CD4-positive, alpha-beta T cell treated with Interleukin-12 subunit alpha and Interleukin-12 subunit beta, for 1 hour (primary cell): ENCODE data around the gene BCAN.

Experiments used
- DNase-seq: peaks from one replicate; pipeline ENCODE4 v3.0.0-alpha.2; 2020

The BCAN gene

DNA sequence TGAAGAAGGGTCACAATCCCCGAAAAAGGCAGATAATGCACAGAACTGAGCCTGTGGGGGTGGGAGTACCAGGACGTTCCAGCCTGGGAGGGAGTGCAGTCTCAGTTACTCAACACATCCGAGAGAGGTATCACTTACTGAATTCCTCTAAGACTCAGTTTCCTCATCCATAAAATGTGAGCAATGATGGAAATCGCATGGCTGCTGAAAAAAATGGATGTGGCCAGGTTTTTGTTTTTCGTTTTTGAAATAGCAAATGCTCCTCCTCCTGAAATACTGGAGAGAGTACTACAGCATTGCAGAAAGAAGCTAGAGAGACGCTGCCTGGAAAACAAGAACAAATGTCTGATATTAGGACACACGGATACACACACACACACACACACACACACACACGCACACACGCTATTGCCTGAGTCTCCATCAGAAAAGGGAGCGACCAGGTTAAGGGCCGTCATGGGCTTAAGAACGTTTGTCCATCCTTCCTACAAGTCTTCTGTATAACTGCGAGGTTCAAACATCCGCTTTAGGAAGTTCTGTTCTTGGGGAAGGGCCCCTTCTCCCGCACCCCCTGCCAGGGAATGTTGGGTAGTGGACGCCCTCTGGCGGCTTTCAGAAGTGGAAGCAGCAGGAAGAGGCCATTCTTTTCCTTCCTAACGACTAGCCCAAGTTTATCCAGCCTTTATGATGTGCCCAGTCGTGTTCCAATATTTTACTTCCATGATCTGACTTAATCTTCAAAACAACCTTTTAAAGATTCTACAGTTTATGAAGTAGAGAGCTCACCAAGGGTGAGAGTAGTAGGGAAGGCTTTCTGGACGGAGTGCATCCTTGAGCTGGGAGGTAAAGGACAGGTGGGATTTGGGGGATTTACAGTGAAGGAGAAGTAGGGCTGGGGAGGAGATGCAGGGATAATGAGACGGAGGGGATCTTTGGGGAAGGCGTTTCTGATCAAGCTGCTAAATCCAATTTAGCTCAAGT, 36.0 kb downstream of the BCAN start:
- DNase-seq: peak; percentile 46

DNA sequence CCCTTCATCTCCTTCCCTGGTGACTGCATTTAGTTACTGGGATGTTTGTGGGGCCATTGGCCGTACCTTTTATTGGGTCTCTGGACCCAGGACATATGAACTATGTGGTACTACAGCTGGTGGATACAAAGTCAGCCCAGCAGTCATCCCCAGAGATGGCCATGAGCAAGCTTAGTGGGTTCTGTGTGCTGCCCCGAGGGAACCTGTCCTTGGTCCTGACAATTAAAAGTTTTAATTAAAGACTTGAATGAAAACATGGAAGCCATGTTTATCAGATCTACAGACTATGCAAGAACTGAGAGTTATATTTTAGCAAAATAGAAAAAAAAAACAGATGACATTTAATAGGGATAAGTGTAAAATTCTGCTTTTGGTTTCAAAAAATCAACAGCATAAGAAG, 38.1 kb downstream of the BCAN start:
- DNase-seq: no peak

DNA sequence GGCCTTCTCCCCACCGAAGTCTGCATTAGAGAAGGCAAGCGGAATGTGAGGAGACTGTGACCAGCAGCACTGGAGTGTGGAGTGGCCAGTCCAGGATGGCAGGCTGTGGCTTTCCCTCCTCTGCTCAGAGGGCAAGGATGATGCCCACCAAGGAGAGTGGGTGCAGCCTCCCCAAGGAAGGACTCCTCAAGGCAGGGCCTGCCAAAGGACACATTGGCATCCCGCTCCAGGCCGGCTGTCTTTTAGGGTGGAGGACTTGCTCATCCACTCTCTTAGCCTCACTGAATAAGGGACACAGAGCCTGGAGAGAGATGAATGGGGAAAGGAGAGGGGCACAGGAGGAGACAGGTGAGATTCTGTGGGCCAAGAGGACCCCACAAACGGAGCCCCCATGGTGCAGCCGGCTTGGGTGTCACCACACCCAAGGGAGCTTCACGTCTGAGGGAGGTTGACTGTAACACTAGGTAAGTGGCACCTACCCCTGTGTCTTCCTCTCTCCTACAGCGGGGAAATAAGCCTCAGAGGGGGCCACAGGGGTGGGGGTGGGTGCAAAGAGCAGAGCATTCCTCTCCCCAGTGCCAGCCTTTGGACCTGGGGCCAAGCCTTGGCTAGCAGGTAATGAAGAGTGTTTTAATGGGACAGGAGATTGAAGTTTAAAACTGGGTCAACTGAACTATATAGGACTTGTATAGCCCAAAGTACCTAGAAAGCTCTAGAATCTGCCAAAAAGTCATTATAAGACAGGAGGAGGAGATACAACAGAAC, 39.5 kb downstream of the BCAN start:
- DNase-seq: no peak

DNA sequence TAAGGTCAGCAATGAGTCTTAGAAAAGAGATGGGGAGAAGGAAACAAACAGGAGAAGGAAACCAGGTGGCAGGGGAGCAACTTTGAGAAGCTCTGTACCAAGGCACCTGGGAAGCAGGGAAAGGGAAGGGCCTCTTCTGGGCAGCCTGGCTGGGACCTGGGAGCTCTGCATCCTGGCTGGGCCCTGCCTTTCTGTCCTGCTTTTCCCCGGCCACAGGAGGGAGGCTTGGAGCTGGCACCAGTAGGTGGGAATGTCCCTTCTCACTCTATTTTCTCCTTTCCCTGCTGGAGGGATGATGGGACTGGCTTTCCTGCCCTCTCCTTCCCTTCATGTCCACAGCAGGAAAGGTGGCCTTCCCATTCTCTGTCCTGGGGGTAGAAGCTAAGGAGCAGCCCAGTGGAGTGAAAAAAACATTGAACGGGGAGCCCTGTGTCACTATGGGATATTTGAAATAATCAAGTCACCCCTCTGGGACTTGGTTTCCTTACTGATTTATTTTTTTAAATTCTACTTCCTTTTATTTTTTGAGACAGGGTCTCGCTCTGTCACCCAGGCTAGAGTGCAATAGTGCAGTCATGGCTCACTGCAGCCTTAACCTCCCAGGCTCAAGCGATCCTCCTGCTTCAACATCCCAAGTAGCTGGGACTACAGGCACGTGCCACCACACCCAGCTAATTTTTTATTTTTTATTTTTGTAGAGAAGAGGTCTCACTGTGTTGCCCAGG, 40.4 kb downstream of the BCAN start:
- DNase-seq: no peak

DNA sequence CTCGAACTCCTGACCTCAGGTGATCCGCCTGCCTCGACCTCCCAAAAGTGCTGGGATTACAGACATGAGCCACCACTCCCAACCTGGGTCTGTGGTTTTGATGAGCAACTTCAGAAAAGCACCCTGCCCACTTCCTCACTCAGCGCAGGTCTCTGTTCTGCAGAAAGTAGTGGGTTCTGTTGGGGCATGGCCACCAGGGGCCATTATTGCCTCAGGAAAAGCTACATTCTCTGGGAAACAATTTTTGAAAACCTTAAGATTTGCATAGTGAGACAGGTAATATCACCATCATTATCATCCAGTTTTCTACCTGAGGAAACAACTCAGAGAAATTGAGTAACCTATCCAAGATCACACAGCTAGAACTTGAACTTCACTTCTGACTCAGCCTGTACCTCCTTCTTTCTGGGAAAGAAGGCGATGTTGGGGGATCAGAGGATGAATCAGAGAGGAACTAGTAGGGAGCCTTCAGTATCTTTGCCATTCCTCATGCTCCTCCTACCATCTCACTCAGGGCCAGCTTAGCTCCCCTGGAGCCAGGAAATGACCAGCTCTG, 42.4 kb downstream of the BCAN start:
- no peak for DNase-seq

DNA sequence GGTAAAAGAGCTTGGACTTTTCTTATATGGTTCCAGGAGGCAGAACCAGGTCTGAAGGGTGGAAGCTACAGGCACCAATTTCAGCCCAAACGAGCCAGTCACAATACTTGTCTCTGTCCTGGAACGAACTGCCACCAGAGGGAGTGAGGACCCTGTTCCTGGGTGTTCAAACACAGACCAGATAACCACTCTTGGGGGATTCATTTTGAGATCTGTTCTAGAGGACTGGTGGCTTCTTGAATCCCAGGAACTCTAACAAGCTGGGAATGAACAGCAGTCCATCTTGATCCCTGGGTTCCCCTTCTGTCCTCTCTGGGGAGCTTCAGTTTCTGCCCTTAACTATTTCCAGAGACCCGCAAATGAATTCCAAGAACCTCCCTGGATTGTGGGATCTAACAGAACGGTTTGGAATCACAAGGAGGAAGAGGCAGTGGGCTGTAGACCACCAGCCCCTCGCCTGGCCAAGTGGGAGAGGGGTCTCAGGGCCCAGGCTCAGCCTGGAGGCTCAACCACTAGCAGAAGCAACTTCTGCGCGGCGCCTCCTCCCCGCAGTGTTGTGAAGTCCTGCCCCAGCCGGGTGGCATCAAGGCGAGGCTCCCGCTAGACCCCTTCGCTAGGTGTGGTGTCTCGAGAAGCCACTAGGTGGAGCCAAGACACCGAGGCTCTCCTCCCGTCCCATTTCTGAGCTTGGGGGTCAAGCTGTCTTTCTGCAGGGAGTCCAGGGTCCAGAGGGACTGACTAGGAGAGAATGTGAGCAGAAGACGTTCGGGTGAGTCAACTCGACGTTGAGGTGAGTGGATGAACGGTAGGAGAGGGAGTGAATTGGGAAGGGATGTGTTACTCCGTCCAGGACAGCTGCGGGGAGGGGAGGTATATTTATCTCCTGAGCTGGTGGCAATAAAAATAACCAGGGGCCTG, 47.4 kb downstream of the BCAN start:
- peak; percentile 83 for DNase-seq

DNA sequence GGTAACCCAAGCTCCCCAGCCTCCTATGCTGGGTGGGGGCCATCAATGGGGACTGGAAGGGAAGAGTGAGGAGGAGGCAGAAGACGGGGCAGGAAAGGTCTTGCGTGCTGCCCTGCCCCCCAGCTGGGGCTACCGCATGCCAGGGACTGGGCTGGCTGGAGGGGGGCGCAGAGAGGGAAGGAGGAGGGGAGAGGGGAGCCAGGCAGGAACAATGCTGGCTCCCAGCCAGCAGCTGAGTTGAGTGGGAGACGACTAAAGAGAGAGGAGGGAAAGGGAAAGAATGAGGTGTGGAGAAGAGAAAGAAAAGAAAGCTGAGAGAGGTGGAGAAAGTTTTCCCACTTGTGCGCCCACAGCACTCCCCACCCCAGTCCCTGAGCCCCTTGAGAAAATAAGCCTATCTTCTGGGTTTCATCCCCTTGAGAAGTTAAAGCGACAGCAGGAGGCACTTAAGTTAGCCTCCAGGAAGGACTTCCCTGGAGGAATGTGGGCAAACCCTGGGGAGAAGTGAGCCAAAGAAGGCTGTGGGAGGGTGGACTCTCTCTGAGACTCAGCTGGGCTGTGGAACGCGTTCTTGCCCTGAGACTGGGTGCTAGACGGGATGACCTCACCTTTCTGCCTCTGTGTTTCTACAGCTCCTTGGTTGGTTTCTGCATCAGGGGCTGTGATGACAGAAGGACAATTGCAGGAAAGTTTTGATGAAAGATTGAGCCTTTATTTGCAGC, 48.2 kb downstream of the BCAN start:
- no peak for DNase-seq

DNA sequence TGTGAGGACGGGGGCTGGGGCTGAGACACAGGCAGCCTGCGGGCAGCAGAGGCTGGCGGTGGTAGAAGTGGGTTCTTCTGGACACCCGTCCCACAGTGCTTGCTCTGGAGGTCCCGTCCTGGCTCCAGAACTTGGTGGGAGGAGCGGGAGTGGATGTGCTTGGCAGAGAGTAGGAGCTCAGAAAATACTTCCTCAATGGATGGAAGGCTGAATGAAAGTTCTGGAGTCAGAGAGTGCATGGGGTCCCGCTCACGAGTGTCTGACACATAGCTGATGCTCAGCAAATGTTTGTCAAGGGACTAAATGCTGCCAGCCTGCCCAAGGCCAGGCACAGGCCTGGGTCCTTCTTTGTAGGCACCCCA, 48.7 kb downstream of the BCAN start:
- DNase-seq: no peak

DNA sequence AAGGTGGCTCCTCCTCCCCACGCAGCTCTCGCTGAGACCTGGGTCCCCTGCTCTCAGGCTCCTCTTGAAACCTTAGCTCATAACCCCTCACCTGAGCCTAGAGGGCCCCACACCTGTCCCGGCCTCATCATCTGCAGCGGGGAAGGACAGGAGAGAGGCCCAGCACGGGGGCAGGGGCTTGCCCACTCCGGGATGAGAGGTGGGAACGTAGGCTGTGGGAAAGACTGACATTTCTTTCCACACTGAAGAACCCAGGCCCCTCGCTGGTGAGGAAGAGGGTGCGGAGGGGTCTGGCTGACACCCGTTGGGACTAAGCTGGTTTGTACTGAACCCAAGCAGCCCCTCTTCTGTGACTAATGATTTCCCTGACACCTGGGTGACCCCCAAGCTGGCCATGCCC, 49.3 kb downstream of the BCAN start:
- no peak for DNase-seq

DNA sequence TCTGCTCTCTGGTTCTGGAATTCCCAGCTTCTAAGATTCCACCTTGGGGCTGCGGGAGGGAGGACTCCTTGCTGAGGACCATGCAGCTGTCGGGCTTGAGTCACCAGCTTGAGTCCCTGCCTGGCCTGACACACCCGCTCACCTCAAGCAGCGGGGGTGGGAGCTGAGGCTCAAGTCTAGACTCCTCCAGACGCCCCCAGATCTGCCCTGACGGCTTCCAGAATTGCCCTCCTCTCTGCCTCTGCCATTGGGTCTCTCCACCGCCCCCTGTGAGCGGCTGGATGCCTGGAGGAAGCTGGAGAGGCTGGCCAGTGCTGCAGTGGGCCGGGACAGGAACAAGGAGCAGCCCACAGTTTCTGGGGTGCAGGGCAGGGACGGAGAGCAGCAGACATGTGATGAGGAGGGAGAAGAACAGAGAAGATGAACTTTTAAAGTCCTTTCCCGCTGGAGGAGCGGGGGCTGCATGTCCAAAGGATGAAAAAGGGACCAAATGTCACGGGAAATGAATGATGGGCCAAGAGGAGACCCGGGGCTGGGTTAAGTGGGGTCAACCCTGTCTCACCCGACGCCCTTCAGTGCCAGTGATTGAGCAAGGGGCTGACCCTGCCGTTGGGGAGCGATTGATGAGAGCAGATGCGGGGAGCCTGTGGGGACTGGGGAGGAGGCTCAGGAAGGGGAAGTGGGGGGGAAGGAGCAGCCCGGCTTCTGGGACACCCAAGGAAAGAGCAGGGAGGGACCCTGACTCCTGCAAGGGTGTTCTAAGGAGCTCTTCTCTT, 49.9 kb downstream of the BCAN start:
- no peak for DNase-seq

DNA sequence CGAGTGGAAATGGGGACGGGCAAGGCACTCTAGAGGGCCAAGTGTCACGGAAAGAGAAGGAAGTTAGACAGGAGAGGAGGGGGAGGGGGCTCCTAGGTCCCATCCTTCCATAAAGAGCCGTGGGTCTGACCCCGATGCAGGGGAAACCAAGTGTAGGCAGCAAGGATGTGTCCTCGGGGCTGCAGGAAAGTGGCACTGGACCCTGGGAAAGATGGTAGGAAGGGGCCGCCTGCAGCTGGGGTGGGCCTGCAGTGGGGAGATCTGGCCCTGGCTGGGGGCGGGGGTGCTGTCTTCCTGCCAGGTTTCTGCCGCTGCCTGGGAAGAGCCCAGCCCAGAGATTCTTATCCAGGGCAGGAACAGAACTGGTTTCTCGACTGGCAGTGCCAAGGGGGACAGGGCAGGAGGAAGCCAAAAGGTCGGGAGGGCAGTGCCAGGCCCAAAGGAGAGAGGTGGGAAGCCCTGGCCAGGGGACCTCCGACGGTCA, 50.6 kb downstream of the BCAN start:
- no peak for DNase-seq

DNA sequence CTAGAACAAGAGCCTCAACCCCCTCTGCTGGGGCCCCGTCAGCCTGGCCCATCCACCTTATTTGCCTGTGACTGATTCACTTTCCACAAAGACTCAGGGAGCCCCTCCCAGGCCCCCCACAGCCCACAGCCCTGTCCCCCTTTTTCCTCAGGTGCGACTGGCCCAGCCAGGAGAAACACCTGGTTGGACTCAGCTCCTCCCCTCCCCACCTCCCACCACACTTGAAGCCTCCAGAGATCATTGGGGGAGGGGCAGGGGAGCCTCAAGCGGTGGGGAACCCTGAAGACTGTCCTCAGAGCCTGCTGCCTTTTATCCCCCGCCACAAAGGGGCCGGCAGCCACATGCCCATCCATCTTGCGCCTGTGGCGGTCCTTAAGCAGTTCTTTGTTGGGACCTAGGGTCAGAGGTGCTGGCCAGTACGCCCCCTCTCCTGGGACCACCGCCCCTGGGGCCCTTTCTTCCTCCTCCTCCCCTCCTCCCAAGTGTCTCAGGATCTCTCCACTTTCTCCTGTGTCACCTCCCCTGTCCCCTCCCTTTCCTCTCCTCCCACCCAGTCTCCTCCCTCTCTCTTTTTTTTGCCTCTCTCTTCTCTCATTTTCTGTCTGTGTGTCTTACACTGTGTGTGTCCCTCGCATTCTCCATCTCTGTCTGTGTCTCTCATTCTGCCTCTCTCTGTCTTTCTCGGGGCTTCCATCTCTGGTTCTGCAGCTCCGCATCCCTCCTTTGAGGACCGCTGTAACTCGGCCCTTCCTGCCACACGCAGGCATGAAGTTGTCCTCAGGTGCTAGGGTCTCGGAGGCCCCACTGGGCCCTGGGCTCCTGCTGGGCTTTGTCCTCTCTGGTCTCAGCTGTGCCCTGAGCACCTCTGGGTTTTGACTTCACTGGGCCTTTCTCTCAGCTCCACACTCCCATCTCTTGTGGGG, 51.3 kb downstream of the BCAN start:
- no peak for DNase-seq

DNA sequence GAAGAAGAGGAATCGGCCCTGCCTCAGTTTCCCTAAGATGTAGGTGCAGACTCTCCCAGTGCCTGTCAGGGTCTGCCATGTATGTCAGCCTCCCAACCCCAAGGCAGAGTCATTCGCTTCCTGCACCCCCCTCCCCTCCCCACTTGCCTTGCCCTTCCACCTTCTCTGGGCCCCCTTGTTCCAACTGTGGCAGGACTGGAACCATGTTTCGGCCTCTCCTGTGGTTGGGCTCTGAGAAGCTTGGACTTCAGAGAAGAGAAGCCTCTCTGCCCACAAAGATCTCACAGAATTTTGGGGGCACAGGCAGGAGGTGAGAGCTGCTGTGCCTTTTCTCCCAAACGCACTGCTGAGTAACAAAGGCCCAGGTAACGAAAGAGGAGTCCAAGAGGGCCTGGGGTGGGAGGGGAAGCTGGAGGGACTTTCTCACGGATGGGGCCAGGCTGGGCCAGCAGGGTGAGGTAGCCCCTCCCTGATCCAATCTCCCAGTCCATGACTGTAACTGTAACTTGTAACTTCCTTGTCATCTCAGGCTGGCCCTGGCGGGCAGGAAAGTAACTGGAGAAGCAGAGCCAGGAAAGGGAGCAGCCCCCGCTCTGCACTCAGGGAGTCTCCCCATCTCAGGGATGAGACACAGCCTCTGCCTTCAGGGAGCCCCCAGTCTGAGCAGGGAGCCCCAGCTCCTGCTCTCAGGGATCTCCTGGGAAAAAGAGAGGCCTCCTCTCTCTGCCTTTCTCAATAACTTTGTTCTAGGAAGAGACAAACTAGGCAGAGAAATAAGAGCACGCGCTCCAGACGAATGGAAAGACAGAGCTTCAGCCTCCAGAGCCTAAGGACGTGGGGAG, 52.2 kb downstream of the BCAN start:
- DNase-seq: no peak

DNA sequence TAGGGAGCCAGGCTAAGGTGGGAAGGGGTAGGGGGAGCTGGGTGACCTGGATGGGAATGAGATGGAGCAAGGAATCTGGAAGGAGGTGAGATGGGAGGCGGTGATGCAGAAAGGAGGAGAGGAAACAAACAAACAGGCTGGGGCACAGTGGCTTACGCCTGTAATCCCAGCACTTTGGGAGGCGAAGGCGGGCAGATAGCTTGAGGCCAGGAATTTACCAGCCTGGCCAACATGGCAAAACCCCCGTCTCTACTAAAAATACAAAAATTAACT, 52.7 kb downstream of the BCAN start:
- DNase-seq: no peak

DNA sequence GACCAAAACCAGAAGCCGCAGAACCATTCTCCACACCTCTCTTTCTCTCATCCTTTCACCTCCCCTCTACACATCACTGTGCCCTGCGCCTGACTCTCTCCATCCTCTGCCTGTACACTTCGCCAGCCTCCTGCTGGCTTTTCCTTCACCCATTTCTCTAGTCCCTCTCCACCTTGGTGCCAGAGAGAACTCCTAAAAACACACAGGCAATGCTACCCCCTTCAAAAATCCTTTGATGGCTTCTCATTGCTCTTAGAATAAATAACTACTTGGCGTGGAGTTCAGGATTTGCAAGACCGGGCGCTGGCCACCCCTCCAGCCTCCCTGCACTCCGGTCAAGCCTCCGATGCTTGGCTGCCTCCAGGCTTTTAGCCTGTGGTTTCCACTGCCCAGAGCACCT, 54.8 kb downstream of the BCAN start:
- DNase-seq: no peak

DNA sequence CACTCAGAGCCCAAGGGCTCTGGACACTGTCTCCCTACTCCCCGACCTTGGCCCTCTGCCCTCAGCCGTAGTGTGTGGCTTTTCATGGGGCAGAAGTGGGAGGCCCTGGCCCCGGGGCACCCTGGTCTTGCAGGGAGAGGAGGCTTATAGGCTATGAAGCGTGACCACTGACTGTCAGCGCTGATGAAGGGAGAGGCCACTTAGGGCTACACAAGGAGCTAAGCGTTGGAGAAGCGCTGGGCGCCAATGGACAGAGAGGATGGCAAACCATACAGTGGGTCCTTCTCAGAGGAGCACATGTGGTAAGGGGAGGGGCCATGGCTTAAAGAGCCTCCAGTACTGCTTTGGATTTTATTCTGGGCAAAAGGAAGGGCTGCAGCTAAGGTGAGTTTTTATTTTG, 55.6 kb downstream of the BCAN start:
- DNase-seq: no peak

DNA sequence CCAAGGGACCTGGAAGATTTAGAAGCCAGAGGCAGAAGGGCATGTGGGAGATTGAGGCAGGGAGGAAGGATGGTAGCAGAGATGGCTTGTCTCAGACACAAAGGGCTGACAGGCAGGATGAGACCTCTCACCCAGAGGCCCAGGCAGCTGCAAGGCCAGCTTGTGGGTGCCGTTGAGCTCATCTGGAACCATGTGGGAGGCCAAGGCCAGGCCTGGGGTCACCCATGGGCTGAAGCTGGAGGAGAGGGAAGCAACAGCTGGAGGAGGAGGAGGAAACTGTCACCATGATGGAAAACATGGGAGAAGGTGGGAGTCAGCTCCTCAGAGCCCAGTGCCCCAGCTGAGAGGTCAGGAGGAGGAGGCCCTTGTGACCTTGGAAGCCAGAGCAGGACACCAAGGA, 57.1 kb downstream of the BCAN start:
- DNase-seq: no peak

DNA sequence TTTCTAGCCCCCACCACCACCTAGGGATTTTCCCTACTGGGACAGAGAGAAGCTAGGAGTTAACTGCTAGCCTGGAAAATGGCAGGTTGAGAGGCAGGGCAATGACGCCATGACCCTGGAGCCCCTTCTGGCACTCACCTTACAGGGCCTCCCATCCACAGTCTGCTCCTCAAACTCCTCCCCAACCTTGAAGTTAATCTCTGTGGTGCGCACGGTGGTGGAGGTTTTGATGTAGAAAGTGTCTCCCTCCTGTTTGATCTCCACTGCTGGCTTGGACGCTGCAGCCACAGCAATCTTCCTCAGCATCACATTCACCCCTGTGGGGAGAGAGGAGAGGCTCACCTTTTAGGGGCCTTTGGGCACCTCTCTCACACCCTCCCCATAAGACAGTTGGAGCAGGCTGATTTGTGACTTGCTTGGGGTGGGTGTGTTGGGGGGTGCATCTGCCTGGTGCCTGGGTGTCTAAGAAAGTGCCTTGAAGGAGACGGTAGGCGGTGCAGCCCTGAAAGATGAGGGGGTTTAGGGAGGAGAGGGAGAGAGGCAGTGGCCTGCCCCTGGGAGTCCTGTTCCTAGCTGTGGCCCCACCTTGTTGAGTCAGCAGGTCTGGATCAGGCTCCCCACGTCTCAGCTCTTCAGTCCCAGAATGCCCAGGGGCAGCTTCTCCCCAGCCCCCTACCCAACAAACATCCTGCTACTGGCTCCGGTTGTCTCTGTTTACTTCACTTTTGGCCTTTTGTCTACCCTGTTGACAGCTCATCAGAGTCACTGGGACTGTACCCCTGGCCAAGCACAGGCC, 59.0 kb downstream of the BCAN start:
- DNase-seq: no peak
